GM21526 (cell line): ENCODE measurements around the gene UBE2S.

ENCODE experiments used
- ATAC-seq: cut with Tn5 transposase; IDR thresholded peaks from one replicate; pipeline ENCODE4 v1.9.1; 2021; ENCODE audit warnings: moderate library complexity; ENCODE audit not compliant: unreplicated experiment, low FRiP score

The UBE2S gene

DNA sequence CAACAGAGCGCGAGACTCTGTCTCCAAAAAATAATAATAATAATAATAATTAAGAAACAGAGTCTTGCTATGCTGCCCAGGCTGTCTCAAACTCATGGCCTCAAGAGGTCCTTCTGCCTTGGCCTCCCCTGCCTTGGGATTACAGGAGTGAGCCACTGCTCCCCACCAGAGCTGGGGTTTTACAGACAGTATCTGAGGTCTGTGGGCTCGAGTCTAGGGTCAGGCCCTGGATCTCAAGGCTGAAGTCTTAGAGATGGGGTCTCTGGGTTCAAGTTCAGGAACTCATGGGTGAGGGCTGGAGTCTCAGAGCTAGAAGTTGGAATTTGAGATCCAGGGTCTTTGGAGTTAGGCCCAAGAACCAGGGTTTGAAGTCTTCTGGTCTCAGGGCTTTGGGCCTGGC lies 40.8 kb downstream of the UBE2S start:
- ATAC-seq = no peak

DNA sequence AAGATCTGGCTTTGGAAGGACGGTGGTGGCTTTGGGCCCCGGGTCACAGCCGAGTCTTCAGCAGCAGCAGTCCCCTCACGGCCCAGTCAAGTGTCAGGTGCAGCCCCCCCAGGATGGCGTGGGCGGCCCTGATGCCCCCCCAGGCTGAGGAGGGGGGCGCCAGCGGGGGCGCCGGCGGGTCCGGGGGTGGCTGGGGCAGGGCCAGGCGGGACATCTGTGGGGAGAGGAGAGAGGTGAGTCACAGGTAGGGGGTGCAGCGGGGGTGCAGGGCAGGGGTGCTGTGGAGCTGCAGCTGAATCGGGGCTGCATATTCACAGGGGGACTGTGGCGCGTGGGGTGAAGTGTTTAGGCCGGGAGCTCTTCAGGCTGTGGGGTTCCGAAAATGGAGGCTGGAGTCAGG lies 41.6 kb downstream of the UBE2S start:
- no peak for ATAC-seq

DNA sequence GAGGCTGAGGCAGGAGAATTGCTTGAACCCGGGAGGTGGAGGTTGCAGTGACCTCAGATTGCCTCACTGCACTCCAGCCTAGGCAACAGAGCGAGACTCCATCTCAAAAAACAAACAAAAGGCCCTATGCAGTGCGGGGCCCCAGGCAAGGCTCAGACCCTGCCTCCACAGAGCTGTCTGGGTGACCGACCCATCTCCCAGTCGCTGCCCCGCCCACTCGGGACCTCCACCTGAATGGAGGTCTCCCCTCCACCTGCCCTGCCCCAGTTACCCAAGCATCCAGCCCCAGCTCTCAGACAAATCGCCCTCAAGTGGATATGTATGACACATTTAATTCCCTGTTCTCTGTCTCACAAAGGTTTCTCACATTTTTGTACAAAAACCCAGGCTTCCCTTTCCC lies 42.3 kb downstream of the UBE2S start:
- no peak for ATAC-seq

DNA sequence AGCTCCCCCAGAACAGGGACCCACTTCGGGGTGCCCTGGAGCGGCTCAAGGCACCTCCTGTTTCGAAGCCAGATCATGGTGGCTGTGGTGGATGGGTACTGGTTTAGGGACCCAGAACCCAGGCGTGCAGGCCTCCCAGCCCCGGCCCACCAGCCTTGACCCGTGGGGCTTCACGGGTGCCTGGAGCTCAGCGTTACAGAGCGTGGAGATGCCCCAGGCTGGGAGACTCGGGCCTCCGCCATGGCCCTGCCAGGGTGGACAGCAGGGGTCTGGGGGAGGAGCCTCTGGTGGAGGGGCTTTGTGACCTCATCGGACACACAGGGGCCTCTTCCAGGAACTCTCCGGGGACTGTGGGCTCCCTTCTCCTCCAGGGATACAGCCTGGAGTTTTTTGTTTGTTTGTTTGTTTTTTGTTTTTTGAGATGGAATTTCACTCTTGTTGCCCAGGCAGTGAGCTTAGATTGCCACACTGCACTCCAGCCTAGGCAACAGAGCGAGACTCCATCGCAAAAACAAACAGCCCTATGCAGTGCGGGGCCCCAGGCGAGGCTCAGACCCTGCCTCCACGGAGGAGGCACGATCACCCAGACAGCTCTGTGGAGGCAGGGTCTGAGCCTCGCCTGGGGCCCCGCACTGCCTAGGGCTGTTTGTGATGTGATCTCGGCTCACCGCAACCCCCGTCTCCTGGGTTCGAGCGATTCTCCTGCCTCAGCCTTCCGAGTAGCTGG lies 44.4 kb downstream of the UBE2S start, which contains the start of gene GARIN5B:
Gene GARIN5B (minus strand): TSS at position 271 of the 727 bp plus-strand sequence. CDS start 194 bp downstream, at position 77.
- no peak for ATAC-seq

DNA sequence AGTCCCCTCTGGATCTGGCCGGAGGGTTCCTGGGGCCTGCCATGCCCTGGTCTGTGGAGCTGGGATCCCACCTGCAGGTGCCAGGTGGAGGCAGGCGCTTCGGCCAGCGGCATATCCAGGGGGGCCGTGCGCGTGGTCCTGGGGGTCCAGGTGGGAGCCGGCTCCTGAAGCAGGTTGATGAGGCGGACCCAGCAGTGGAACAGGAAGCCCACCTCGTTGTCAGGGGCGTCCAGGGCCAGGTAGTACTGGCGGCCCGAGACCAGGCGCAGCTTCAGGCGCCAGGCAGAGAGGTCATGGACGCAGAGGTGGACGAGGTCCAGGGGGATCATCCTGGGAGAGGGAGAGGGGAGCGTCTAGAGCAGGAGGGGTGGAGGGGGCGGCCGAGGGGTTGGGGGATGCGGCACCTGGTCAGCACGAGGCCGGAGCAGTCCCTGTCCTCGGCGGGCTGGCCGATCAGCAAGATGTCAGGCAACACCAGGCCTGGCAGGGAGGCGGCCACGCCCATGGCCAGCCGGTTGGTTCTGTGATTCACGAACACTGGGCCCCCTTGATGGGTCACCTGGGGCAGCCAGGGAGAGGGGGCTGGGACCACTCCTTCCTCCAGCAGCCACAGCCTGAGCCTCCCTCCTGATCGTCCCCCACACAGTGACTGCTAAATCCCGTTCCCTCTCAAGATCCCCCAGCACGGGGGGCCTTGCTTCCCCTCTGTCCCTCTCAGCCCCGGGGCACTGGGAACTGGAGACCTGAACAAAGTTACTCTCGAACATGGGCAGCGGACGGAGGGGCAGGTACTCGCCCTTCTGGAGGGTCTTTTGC lies 45.2 kb downstream of the UBE2S start:
- no peak for ATAC-seq

DNA sequence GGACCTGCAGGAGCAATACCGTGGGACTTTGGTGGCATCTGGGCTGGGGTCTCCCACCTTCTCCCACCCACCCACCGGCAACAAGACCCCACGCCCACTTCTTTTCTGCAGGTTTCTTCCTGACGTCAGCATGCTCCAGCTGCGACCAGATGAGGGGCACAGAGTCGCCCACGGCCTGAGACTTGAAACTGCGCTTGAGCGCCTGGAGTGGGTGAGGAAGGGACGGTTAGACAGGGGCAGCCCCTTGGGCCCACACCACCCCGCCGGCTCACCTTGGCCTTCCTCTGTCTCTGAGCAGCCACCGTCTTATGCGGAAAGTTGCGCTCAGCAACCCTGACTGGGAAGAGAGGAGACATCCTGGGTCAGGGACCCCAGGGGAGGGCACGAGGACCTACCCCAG lies 46.7 kb downstream of the UBE2S start:
- no peak for ATAC-seq

DNA sequence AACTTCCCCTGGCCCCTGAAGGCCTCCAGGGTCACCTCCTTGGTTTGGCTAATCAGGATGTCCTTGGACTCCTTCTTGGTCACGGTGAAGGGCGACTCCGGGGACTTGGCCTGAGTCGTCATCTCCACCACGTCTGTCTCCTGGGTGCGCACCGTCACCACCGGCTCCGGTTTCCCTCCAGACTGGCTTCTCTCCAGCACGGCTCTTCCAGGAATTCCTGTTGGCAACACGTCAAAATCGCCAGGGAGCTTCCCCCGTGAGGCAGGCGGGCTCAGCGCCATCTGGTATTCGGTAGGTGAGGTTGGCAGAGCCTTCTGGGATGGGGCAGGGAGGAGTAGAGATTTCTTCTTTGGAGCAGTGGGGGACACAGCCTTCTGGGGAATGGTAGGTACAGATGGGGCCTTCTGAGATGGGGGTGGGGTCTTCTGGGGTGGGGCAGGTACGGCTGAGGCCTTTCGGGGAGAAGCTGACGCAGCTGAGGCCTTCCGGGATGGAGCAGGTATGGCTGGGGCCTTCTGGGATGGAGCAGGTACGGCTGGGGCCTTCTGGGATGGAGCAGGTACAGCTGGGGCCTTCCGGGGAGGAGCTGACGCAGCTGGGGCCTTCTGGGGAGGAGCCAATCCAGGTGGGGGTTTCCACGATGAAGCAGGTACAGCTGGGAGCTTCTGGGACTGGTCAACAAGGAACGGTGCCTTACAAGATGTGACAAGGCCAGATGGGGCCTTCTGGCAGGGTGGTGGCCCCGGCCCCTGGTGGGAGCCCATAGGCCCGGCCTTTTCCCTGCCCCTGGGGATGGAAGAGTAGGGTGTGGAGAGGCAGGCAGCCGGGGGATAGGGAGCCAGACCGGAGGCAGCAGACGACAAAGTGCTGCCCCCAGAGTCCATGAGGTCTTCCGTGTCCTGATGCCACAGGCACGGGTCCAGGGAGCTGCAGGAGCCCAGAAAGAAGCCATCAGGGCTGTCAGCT lies 48.4 kb downstream of the UBE2S start:
- ATAC-seq = no peak

DNA sequence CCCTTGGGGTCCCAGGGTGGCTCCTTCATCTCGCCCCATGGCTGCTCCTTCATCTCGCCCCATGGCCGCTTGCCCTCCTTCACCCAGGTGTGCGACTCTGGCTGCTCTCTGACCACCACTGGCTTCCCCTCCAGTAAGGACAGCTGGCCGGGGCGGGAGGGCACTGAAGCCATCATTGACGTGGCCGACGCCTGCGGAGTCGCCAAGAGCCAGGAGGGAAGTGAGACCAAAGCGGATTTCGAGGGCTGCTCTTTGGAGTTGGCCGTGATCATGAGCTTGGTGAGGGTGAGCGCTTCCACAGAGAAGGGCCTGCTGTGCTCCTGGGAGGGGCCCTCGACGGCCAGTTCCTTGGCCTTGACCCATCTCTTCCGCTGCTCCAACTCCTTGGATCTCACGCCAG lies 49.1 kb downstream of the UBE2S start:
- ATAC-seq = no peak

DNA sequence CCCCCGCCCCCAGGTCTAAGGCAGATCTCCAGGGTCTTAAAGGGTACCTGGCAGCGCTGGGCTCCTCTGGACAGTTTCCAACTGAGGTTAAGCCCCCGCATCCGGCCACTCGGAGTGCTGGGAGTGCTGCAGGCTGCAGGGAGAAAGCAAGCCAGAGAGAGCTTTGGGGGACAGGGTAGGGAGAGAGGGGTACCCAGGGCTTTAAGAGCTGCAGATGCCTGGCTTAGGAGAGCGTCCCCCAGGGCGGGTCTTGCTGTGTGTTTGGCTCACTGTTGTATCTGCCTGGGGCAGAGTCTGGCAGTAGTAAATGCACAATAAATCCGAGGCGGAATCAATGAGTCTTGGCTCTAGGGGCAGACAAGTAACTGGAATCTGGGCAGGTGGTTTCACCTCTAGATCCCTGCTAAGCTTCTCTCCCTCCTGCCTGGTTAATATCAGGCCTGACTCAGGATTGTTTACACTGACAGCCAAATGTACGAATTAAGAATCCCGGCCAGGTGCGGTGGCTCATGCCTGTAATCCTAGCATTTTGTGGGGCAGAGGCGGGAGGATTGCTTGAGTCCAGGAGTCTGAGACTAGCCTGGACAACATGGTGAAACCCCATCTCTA lies 52.3 kb downstream of the UBE2S start:
- ATAC-seq = no peak

DNA sequence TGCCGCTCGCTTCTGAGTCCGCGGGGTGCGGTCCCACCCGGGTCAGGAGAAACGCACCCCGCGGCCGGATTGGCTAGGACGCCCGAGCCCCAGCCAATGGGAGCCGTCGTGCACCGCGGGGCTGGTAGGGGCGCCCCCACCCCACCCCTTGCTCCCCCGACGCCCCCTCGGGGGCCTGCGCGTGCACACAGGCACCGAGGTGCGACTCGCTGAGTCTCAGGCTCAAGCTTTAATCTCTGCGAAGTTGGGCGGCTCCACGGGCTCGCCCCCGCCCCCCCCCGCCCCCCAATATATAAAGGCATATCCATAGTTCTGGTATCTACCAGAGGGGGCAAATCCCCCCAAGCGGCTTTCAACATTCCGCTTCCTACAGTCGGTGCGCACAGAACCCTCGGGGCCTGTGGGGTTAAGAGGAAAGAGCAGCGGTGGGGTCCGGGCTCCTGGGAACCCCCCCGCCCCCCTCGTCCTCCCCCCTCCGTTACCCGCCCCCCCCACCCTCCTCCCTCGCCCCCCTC lies 52.8 kb downstream of the UBE2S start, which contains the start of gene COX6B2:
Gene COX6B2 (minus strand): TSS at position 22 of the 515 bp plus-strand sequence. CDS start 198 bp downstream, outside the sequence.
- no peak for ATAC-seq

DNA sequence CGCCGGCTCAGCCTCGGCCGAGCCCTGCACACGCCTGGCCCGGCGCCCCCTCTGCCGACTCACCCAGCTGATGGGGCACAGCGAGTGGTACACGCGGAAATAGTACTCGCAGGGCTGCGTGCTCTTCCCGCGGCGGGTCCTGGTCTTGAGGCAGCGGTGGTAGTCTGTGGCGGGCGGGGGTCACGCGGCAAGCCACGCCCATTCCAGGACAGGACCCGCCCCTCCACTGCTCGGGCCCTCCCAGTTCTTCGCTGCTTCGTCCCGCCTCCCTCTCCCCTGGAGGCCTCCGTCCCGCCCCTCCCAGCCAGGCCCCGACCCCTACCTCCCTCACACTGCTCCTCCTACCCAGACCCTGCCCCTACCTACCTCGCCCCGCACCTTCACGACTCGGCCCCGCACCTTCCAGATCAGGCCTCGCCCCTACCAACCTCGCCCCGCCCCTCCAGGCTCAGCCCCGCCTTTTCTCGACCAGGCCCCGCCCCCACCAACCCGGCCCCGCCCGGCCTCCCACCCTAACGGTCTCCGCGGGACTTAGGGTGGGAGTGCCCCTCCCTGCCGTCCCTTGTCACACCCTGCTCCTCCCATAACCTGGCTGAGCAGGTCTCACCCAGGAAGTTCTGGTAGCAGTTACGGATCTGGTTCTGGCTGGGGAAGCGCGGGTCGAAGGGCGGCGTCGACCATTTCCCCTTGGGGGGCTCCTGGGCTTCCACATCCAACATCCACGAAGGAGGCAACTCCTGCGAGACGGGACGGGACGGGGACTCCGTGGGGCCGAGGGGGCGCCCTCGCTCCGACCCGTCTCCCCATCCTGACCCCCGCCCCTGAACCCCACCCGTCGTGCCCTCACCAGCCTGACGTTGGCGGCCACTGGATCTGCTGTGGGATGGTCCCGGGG lies 53.5 kb downstream of the UBE2S start:
- ATAC-seq = no peak

DNA sequence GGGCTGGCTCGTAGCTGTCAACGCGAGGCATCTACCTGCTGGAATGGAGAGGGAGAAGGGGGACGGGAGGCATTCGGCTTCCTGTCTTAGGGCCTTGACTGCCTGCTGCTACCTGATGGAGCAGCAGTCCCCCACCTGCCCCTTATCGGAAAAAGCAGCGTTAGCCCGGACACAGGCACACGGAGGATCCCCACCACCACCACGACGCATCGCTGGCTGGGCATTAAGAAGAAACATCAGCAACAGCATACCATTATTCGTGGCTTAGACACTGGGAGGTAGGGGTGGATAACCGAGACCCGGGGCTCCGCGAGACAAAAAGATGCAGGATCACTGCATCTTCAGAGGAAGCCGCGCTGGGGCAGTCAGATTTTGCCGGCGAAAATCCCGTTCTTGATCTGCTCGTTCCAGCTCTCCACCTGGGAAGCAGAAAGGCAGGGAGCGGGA lies 54.2 kb downstream of the UBE2S start:
- ATAC-seq = no peak

DNA sequence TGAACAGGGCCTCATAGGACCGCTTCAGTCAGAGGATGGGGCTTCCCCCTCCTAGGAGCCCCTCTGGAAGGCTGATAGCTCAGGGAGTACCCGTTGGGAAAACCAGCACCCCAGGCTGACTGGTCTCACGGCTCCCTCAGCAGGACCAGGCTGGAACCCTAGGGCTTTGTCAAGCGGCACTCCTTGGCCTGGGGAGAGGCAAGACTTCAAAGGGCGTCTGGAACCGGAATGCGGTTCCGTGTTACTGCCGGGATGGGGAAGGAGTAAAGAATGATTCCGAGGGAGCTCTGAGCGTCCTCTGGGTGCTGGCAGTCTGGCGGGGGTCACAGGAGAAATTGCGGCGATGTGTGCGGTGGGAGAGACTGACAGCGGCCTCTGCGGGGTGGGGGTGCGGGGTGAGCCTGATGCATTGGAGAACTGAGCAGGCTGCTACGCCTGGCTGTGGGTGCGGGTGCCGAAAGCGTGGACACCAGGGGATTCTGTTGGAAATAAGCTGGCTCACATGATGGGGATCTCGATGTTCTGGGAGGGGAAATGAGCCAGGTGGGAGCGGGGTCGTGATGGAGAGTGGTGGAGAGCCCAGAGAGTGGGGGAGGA lies 54.9 kb downstream of the UBE2S start:
- no peak for ATAC-seq

DNA sequence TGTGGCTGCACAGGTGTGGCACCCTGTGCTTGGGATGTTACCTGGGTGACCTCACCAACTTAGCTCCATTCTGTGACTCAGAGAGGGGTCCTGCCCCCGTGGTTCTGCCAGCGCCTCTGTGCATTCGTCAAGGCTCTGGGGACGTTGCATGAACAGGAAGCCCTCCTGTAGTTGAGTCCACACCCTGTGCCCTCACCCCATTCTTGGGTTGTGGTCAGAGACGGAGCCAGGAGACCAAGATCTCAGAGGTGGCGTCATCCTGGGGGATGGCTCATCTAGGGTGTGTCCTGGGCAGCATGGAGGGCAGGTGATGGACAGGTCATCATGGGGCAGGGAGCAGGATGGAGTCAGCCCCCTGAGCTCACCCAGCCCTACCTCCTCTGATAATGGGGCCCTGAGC lies 55.5 kb downstream of the UBE2S start:
- no peak for ATAC-seq

DNA sequence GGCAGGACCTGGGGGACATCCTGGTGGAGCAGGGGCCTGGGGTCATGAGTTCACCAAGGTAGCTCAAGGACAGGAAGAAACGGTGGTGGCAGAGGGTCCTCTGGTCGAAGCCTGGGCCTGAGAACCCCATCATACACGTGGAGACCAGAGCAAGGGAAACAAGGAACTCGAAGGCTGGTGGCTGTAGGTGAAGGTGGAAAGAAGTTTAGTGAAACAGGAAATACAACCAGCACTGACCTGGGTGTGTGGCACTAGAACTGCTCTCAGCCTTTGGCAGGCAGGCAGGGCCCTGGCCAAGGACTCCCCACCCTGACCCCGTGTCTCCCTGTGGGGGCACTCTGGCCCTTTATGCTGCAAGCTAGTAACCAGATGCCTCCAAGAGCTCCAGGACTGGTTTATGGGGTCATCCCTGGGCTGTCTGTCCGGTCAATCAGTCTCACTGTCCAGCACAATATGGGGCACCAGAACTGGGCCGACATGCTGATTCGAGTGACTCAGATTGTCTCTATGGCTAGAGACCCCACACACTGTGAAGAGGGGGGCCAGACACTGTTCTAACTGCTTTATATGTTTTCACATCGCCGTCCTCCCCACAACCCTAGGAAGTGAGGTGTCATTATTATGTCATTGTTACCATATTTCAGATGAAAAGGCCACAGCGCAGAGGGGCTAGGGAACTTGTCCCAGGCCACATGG lies 56.8 kb downstream of the UBE2S start:
- no peak for ATAC-seq
